Epithelial cell of alveolus of lung (primary cell): ENCODE measurements around the gene ZW10. TPM values are rescaled to one million over a fixed set of nuclear protein-coding genes. Genes with fewer than 3 reads are reported as not detected.

ENCODE experiments used
- total RNA-seq: library from RNA; depleted of rRNA; stranded (reverse); fragments of >200 nt; gene quantifications from 2 replicates; pipeline ENCODE4 v1.2.1, GENCODE V29; 2015

Gene ZW10, protein sequence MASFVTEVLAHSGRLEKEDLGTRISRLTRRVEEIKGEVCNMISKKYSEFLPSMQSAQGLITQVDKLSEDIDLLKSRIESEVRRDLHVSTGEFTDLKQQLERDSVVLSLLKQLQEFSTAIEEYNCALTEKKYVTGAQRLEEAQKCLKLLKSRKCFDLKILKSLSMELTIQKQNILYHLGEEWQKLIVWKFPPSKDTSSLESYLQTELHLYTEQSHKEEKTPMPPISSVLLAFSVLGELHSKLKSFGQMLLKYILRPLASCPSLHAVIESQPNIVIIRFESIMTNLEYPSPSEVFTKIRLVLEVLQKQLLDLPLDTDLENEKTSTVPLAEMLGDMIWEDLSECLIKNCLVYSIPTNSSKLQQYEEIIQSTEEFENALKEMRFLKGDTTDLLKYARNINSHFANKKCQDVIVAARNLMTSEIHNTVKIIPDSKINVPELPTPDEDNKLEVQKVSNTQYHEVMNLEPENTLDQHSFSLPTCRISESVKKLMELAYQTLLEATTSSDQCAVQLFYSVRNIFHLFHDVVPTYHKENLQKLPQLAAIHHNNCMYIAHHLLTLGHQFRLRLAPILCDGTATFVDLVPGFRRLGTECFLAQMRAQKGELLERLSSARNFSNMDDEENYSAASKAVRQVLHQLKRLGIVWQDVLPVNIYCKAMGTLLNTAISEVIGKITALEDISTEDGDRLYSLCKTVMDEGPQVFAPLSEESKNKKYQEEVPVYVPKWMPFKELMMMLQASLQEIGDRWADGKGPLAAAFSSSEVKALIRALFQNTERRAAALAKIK
- total RNA-seq = 11.9 and 17.6 TPM in 2 replicates

DNA sequence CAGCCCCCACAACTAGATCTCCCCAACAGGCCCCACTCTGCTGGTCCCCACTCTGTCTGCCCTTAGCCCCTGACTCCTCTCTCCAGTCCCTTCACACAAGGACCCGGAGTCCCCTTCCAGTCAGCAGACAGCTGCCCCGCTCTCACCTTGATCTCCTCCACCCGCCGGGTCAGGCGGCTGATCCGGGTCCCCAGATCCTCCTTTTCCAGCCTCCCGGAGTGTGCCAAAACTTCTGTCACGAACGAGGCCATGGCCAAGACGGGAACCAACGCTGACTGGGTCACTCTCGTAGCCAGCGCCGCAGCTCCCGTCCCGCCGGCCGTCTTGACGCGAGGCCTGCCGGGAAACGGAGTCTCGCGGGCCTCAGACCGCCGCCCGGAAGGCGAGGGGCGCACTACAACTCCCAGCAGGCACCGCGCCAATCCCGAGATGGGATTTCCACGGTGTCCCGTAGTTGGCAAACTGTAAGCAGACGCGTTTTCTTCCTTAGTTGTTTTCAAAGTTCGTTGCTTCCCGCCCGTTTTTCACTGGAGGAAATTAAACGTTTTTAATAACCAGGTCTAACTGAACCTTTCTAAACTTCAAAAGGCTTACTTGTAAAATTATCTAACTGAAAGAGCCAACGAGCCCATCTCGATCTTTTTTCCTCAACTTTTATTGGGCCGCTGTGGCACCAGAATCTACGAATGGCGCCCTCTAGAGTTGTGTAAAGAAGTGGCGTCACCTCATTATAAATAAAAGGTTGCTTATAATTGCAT is at the start of gene ZW10:
Gene ZW10 (minus strand): TSS at position 277 of the 758 bp plus-strand sequence. CDS start 26 bp downstream, at position 251.

DNA sequence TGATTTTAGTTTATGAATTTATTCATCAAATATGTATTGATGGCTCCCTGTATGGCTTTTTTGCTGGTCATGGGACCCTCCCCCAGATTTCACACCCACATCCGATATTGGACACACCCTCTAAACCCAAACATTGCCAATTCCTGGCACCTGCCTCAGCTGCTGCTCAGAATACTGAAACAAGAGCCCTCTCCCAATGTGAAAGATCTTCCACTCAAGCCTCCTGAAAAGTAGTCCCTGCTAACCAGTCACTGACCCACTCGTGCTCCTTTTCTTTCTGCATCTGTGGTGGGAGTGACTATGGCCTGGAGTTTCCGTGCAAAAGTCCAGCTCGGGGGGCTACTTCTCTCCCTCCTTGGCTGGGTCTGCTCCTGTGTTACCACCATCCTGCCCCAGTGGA is 6.0 kb upstream of the ZW10 start, which contains the start of gene CLDN25:
Gene CLDN25 (plus strand): TSS at position 301 of the 400 bp plus-strand sequence. CDS start 0 bp downstream, at position 301.

DNA sequence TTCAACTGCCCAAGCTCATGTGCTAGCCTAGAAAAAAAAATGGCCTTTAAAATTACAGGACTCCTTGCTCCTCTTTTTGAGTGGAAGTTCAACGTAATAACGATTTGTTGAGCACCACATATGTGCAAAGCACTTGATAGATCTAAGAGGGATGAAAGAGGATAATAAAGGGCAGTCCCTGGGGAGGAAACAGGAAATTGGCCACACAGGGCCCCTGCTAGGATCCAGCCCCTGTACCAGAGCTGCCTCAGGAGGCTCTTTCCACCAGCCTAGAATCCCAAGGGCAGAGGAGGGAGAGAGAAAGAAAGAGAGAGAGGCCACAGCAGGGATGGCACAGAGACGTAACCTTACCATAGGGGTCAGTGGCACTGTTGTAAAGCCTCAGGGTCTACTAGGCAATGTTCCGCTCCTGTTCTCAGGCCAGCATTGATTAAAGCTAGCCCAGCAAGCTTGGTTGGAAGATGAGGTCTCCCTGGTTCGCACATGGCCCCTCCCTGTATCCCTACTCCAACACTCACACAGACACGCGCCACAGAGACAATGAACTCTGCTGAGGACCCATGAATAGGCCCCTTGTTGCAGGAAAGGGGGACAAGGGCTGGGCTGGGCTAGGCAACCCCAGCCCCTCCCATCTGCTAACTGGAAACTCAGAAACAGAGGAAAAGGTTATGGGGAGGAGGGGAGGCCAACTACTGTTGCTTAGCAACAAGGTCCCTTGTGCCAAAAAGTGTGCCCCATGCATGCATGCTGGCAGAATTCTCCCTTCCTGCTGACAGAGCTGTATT is 67.4 kb downstream of the ZW10 start, which contains the start of gene TMPRSS5:
Gene TMPRSS5 (minus strand): TSS at position 438 of the 785 bp plus-strand sequence. CDS start 84 bp downstream, at position 354.

Other genes with a start within 250 kb of the ZW10 start
- 0.32 TPM in 1 of 2 replicates, not detected in the other for gene TMPRSS5, start 67.4 kb downstream of the ZW10 start, total RNA-seq
- gene CLDN25, start 6.1 kb upstream of the ZW10 start, total RNA-seq = not detected in 2 replicates
- gene USP28, start 101.9 kb upstream of the ZW10 start, total RNA-seq = 20.6 and 23.6 TPM in 2 replicates
- gene HTR3B, start 131.1 kb upstream of the ZW10 start, total RNA-seq = not detected in 2 replicates
- not detected in 2 replicates for gene HTR3A, start 201.4 kb upstream of the ZW10 start, total RNA-seq